Measurements from ENCODE around the gene MED15.

- TF ChIP-seq, protein P1, sequence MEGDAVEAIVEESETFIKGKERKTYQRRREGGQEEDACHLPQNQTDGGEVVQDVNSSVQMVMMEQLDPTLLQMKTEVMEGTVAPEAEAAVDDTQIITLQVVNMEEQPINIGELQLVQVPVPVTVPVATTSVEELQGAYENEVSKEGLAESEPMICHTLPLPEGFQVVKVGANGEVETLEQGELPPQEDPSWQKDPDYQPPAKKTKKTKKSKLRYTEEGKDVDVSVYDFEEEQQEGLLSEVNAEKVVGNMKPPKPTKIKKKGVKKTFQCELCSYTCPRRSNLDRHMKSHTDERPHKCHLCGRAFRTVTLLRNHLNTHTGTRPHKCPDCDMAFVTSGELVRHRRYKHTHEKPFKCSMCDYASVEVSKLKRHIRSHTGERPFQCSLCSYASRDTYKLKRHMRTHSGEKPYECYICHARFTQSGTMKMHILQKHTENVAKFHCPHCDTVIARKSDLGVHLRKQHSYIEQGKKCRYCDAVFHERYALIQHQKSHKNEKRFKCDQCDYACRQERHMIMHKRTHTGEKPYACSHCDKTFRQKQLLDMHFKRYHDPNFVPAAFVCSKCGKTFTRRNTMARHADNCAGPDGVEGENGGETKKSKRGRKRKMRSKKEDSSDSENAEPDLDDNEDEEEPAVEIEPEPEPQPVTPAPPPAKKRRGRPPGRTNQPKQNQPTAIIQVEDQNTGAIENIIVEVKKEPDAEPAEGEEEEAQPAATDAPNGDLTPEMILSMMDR (conservative IDR thresholded peaks at IDR 0.05; ENCODE audit: low read depth, low read length): no peak
- no peak for TF ChIP-seq NFE2L2 (IDR thresholded peaks at IDR 0.05; ENCODE audit: low read depth, low read length)
- TF ChIP-seq POLR2A (IDR thresholded peaks at IDR 0.05; ENCODE audit: low read depth, low read length): no peak
- no peak for TF ChIP-seq RFX5 (IDR thresholded peaks at IDR 0.05; ENCODE audit: low read depth, low read length)
- no peak for TF ChIP-seq BHLHE40 (IDR thresholded peaks at IDR 0.05; ENCODE audit: low read depth, low read length)
- no peak for TF ChIP-seq RAD21 (IDR thresholded peaks at IDR 0.05; ENCODE audit: low read length)
- no peak for TF ChIP-seq MXI1 (IDR thresholded peaks at IDR 0.05; ENCODE audit: borderline replicate concordance, low read depth, low read length)
- no peak for TF ChIP-seq RCOR1 (IDR thresholded peaks at IDR 0.05; ENCODE audit: insufficient replicate concordance, low read length)
- no peak for TF ChIP-seq FOS (IDR thresholded peaks at IDR 0.05; ENCODE audit: low read depth, low read length)
- TF ChIP-seq MAZ (IDR thresholded peaks at IDR 0.05; ENCODE audit: borderline replicate concordance, low read depth, low read length): no peak
These were observed 18.5 kb upstream of the MED15 start for GRCh38 chr22:20488946-20489345.

All from IMR-90 (cell line).